HCT116 (cell line): Measurements from ENCODE around the gene PAQR7. TPM values are rescaled to one million over a fixed set of nuclear protein-coding genes. Genes with fewer than 3 reads are reported as not detected.

ENCODE experiments used
- ATAC-seq: fragments of 200-7000 bp; cut with Tn5 transposase; 2 replicates; pipeline ENCODE4 v1.9.1; 2020; ENCODE audit warnings: mild to moderate bottlenecking, moderate library complexity
- BruUV-seq: library from RNA; stranded (reverse); fragments of 400-500 nt; replicated peaks from 2 replicates; lab custom pipeline; 2021; lab: Mats Ljungman, UMichigan
- CTCF ChIA-PET: fragments of 300-600 bp; sonication (Branson Sonifier 250); formaldehyde crosslinking; loops from one replicate; lab custom pipeline; 2021; ENCODE audit warnings: antibody characterized with exemption; lab: Charles Lee
- POLR2A ChIA-PET: fragments of 300-600, 350-600 bp; sonication (Branson Sonifier 250); formaldehyde crosslinking; loops from one replicate; lab custom pipeline; 2021; ENCODE audit warnings: antibody characterized with exemption; lab: Charles Lee
- RAD21 ChIA-PET, 2 experiments: fragments of 300-600 bp; sonication (Branson Sonifier 250); formaldehyde crosslinking; loops; one replicate each; lab custom pipeline; 2023; ENCODE audit warnings: low total read pairs in 2 of 2; ENCODE audit not compliant: uncharacterized antibody in 2 of 2, unreplicated experiment in 2 of 2, low non-redundant PET in 1 of 2; lab: Charles Lee
- DNase-seq: peaks from one replicate; pipeline ENCODE4 v3.0.0-alpha.2; 2010; ENCODE audit warnings: low read depth, low spot score
- H2AFZ ChIP-seq: fragments of 200-600 bp; shearing (Covaris generic), sonication (generic); 2 replicates; pipeline ENCODE4 v1.6.1; 2017; ENCODE audit warnings: low read depth, mixed run types, mixed read lengths, antibody characterized with exemption, low read length; ENCODE audit not compliant: poor library complexity, severe bottlenecking
- H3K27ac ChIP-seq: 2 replicates; pipeline ENCODE4 v1.5.1; 2012; ENCODE audit warnings: low read depth, low read length
- H3K27me3 ChIP-seq: fragments of 200-600 bp; sonication (generic); 2 replicates; pipeline ENCODE4 v1.6.1; 2016; ENCODE audit warnings: mixed run types, low read length, mixed read lengths; ENCODE audit not compliant: insufficient read depth
- H3K36me3 ChIP-seq, 2 experiments: fragments of 200-500 bp in 1 of 2; fragments of 200-600 bp in 1 of 2; sonication (Bioruptor generic) in 1 of 2; sonication (generic) in 1 of 2; 2 replicates each; pipeline versions ENCODE4 v1.5.1 to v1.6.1; 2014 to 2016; ENCODE audit warnings: low read length in 2 of 2, inconsistent platforms in 1 of 2, mixed read lengths in 1 of 2, mixed run types in 1 of 2; ENCODE audit not compliant: insufficient read depth in 2 of 2, control insufficient read depth in 1 of 2
- H3K4me1 ChIP-seq, 2 experiments: fragments of 200-600 bp in 1 of 2; sonication (generic) in 1 of 2; 2 replicates each; pipeline versions ENCODE4 v1.5.1 to v1.6.1; 2012 to 2017; ENCODE audit warnings: low read length in 2 of 2, inconsistent platforms in 1 of 2, mild to moderate bottlenecking in 1 of 2, mixed read lengths in 1 of 2, mixed run types in 1 of 2, moderate library complexity in 1 of 2; ENCODE audit not compliant: insufficient read depth in 2 of 2, control insufficient read depth in 1 of 2
- H3K4me2 ChIP-seq: fragments of 200-600 bp; sonication (generic); 2 replicates; pipeline ENCODE4 v1.6.1; 2017; ENCODE audit warnings: mixed run types, low read length, mixed read lengths
- H3K4me3 ChIP-seq, 2 experiments: fragments of 200-600 bp in 1 of 2; sonication (generic) in 1 of 2; replicated peaks in 1 of 2; 2 replicates each; pipeline ENCODE4 v1.5.1; 2011 to 2016; ENCODE audit warnings: low read length in 2 of 2, control low read depth in 1 of 2, low read depth in 1 of 2, mild to moderate bottlenecking in 1 of 2, mixed read lengths in 1 of 2, mixed run types in 1 of 2
- H3K79me2 ChIP-seq: fragments of 200-600 bp; sonication (generic); 2 replicates; pipeline ENCODE4 v1.6.1; 2017; ENCODE audit warnings: mild to moderate bottlenecking, mixed run types, low read length, moderate library complexity, mixed read lengths; ENCODE audit not compliant: insufficient read depth
- H3K9ac ChIP-seq: fragments of 200-600 bp; sonication (generic); 2 replicates; pipeline ENCODE4 v1.6.1; 2016; ENCODE audit warnings: low read length, mixed read lengths
- H3K9me2 ChIP-seq: fragments of 200-600 bp; sonication (generic), shearing (Covaris generic); 2 replicates; pipeline ENCODE4 v1.6.1; 2017; ENCODE audit warnings: mixed run types, mild to moderate bottlenecking, moderate library complexity; ENCODE audit not compliant: insufficient read depth
- H3K9me3 ChIP-seq, 2 experiments: fragments of 200-500 bp in 1 of 2; fragments of 200-600 bp in 1 of 2; sonication (Bioruptor generic) in 1 of 2; sonication (generic) in 1 of 2; 2 replicates each; pipeline ENCODE4 v1.6.1; 2014 to 2017; ENCODE audit warnings: low read length in 2 of 2, mixed read lengths in 2 of 2, inconsistent platforms in 1 of 2, low read depth in 1 of 2, mild to moderate bottlenecking in 1 of 2, mixed run types in 1 of 2, moderate library complexity in 1 of 2; ENCODE audit not compliant: control insufficient read depth in 1 of 2, insufficient read depth in 1 of 2
- H4K20me1 ChIP-seq: fragments of 200-600 bp; sonication (generic), shearing (Covaris generic); 2 replicates; pipeline ENCODE4 v1.6.1; 2017; ENCODE audit warnings: mixed run types, mild to moderate bottlenecking, moderate library complexity; ENCODE audit not compliant: insufficient read depth
- ATF3 ChIP-seq: IDR thresholded peaks from 2 replicates; pipeline ENCODE4 v1.6.1; 2012
- CEBPB ChIP-seq: IDR thresholded peaks from 2 replicates; pipeline ENCODE4 v1.6.1; 2012; ENCODE audit warnings: low read depth
- CTCF ChIP-seq, 3 experiments: fragments of 200-600 bp in 1 of 3; sonication (generic) in 1 of 3; IDR thresholded peaks in 2 of 3; conservative IDR thresholded peaks in 1 of 3; 2 replicates each; pipeline ENCODE4 v1.5.1; 2012 to 2017; ENCODE audit warnings: low read depth in 2 of 3, low read length in 2 of 3, antibody characterized with exemption in 1 of 3, borderline replicate concordance in 1 of 3, control low read depth in 1 of 3, mild to moderate bottlenecking in 1 of 3, mixed read lengths in 1 of 3, mixed run types in 1 of 3, moderate library complexity in 1 of 3; ENCODE audit not compliant: insufficient read depth in 1 of 3
- ELF1 ChIP-seq: IDR thresholded peaks from 2 replicates; pipeline ENCODE4 v1.6.1; 2012; ENCODE audit warnings: low read depth, borderline replicate concordance
- EZH2phosphoT487 ChIP-seq: fragments of 200-600 bp; IDR thresholded peaks from 2 replicates; pipeline ENCODE4 v1.6.1; 2018; ENCODE audit warnings: antibody characterized with exemption, borderline replicate concordance
- FOSL1 ChIP-seq: IDR thresholded peaks from 2 replicates; pipeline ENCODE4 v1.6.1; 2012; ENCODE audit warnings: low read depth
- JUND ChIP-seq: IDR thresholded peaks from 2 replicates; pipeline ENCODE4 v1.6.1; 2012
- POLR2AphosphoS5 ChIP-seq: IDR thresholded peaks from 2 replicates; pipeline ENCODE4 v1.6.1; 2011; ENCODE audit warnings: mild to moderate bottlenecking, low read depth, low read length, moderate library complexity
- SP1 ChIP-seq: IDR thresholded peaks from 2 replicates; pipeline ENCODE4 v1.6.1; 2012; ENCODE audit warnings: low read depth
- SRF ChIP-seq: IDR thresholded peaks from 2 replicates; pipeline ENCODE4 v1.6.1; 2012; ENCODE audit warnings: low read depth
- ZFX ChIP-seq: fragments of 450-650 bp; IDR thresholded peaks from 2 replicates; pipeline ENCODE4 v1.6.1; 2017
- intact Hi-C: fragments of 100-400 bp; cut with micrococcal nuclease; formaldehyde crosslinking; loops from 2 replicates; pipeline ENCODE4 v1.10.0; 2022
- total RNA-seq: library from RNA; stranded (reverse); gene quantifications from one replicate; pipeline ENCODE4 v1.2.1, GENCODE V29; 2021; ENCODE audit not compliant: unreplicated experiment
- TF ChIP-seq, protein P1 (sequence below): IDR thresholded peaks from 2 replicates; pipeline ENCODE4 v1.6.1; 2012; ENCODE audit warnings: low read depth
- TF ChIP-seq, protein P2 (sequence below): IDR thresholded peaks from 2 replicates; pipeline ENCODE4 v1.6.1; 2011; ENCODE audit warnings: mild to moderate bottlenecking, low read length, moderate library complexity; ENCODE audit not compliant: insufficient replicate concordance; ENCODE audit errors: extremely low read depth

Gene PAQR7
- total RNA-seq, 1 experiment from 2014 or later = 13.1 TPM

- TF ChIP-seq, protein P1, sequence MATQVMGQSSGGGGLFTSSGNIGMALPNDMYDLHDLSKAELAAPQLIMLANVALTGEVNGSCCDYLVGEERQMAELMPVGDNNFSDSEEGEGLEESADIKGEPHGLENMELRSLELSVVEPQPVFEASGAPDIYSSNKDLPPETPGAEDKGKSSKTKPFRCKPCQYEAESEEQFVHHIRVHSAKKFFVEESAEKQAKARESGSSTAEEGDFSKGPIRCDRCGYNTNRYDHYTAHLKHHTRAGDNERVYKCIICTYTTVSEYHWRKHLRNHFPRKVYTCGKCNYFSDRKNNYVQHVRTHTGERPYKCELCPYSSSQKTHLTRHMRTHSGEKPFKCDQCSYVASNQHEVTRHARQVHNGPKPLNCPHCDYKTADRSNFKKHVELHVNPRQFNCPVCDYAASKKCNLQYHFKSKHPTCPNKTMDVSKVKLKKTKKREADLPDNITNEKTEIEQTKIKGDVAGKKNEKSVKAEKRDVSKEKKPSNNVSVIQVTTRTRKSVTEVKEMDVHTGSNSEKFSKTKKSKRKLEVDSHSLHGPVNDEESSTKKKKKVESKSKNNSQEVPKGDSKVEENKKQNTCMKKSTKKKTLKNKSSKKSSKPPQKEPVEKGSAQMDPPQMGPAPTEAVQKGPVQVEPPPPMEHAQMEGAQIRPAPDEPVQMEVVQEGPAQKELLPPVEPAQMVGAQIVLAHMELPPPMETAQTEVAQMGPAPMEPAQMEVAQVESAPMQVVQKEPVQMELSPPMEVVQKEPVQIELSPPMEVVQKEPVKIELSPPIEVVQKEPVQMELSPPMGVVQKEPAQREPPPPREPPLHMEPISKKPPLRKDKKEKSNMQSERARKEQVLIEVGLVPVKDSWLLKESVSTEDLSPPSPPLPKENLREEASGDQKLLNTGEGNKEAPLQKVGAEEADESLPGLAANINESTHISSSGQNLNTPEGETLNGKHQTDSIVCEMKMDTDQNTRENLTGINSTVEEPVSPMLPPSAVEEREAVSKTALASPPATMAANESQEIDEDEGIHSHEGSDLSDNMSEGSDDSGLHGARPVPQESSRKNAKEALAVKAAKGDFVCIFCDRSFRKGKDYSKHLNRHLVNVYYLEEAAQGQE = no peak
These were observed 30.5 kb upstream of the PAQR7 start, which contains the start of gene STMN1 (continued) for GRCh38 chr1:25905680-25906643.

GRCh38 chr1:25904943-25905679, 29.6 kb upstream of the PAQR7 start:
- Histone ChIP-seq H3K9me3 (no peaks in the 10 kb centered on the region), H3K9ac (peak overlapping the region; percentile 85), H3K27ac (peak overlapping the region; percentile 36), H3K79me2 (peaks cover 51% of the 10 kb centered on the region), H3K4me2 (peak overlapping the region; percentile 93), H3K4me3 (peak overlapping the region; percentile 74 to 83), H3K36me3 (peaks cover 35 to 40% of the 10 kb centered on the region in 2 experiments), H3K27me3 (no peaks in the 10 kb centered on the region), H4K20me1 (peaks cover 10% of the 10 kb centered on the region), H3K4me1 (peaks cover 5 to 23% of the 10 kb centered on the region in 2 experiments), H3K9me2 (no peaks in the 10 kb centered on the region), H2AFZ (no peak overlapping the region)
- ChIA-PET RAD21 (no interaction called here), POLR2A (interaction anchor here (0.6 to 1.5 kb wide), 7 partner anchors 13 to 581 kb away, joined by 3 to 7 read pairs (median 3); no protein-coding TSS in a partner anchor), CTCF (interaction anchor here (1.2 to 3.3 kb wide), 2 partner anchors 10 to 93 kb away, joined by 3 to 22 read pairs; partner anchors contain the start of gene PAFAH2)
- BruUV-seq = TSS peak; percentile 37
- ATAC-seq = peak; percentile 79
- DNase-seq = peak; percentile 78
- intact Hi-C loops = no loop called here
- TF ChIP-seq ELF1 = no peak
- no peak for TF ChIP-seq ZFX
- no peak for TF ChIP-seq CEBPB
- TF ChIP-seq CTCF (IDR thresholded peaks at IDR 0.05 in 2 of 3, conservative IDR thresholded peaks at IDR 0.05 in 1 of 3; ENCODE audit: borderline replicate concordance in 1 of 3, insufficient read depth in 1 of 3, low read depth in 2 of 3, low read length in 2 of 3) = peak in 1 of 3 experiments; percentile 17; a peak in 1 of 6 replicates
- no peak for TF ChIP-seq SRF
- no peak for TF ChIP-seq FOSL1
- no peak for TF ChIP-seq JUND
- no peak for TF ChIP-seq EZH2phosphoT487
- TF ChIP-seq SP1 = peak; percentile 45; the same call in 1 of the 2 replicates
- TF ChIP-seq ATF3 = no peak
- TF ChIP-seq POLR2AphosphoS5 = no peak
- TF ChIP-seq, protein P2, sequence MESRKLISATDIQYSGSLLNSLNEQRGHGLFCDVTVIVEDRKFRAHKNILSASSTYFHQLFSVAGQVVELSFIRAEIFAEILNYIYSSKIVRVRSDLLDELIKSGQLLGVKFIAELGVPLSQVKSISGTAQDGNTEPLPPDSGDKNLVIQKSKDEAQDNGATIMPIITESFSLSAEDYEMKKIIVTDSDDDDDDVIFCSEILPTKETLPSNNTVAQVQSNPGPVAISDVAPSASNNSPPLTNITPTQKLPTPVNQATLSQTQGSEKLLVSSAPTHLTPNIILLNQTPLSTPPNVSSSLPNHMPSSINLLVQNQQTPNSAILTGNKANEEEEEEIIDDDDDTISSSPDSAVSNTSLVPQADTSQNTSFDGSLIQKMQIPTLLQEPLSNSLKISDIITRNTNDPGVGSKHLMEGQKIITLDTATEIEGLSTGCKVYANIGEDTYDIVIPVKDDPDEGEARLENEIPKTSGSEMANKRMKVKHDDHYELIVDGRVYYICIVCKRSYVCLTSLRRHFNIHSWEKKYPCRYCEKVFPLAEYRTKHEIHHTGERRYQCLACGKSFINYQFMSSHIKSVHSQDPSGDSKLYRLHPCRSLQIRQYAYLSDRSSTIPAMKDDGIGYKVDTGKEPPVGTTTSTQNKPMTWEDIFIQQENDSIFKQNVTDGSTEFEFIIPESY = no peak
